HG03196 (cell line): ENCODE data around the gene ACBD6.

ENCODE experiments used
- ATAC-seq: cut with Tn5 transposase; IDR thresholded peaks from one replicate; pipeline ENCODE4 v1.9.1; 2021; ENCODE audit not compliant: unreplicated experiment

The ACBD6 gene

DNA sequence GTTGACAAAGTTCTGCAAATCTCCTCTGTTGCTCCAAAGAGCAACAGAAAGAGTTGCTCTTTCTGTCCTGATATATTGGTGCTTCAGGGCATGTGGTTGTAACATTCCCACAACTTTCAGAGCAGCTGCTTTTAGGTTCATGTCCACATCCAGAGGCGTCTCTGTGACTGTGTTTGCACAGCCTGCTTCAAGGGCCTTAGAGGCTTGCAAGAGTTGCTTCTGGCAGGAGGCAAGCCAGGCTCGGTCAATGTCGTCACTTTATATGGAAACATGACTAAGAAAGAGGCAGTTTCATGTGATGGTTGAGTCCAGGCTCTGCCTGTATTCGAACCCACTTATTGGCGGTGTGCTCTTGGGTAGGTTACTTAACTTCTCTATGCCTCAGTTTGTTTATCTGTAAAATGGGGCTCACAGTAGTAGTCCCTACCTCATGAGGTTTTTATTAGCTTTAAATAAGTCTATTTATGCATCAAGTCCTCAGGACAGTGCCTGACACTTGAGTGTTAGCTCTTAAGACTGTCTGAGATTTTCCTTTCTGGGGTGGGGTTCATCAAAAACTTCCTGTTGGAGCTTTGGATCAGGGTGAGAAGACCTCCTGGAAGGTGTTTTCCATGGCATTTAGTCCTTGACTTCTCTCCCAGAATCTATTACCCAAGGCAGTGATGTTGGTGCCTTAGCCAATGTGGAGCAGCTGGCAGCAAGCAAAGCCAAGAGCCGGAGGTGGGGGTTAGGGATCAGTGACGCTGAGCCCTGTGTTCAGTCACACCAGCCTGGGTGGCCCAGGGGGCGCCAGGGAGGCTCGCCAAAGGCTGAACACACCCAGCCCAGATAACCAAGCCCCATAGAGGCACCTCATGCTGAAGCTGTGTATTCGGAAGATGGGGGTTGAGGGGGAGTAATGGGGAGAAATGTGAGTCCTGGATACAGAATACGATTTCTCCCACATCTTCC is 253.4 kb downstream of the ACBD6 start:
- no peak for ATAC-seq

DNA sequence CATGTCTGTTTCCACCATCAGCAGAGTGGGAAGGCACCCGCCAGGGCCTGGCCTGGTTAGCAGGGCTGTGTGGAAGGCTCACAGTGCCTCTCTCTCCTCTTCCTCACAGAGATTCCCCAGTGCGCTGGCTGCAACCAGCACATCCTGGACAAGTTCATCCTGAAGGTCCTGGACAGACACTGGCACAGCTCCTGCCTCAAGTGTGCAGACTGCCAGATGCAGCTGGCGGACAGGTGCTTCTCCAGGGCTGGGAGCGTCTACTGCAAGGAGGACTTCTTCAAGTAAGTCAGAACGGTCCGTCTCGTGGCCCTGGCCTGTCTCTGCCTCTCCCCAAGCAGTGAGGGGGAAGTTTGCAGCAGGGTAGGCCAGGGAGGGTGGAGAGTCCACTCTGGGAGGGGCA is 254.2 kb downstream of the ACBD6 start:
- ATAC-seq: no peak

DNA sequence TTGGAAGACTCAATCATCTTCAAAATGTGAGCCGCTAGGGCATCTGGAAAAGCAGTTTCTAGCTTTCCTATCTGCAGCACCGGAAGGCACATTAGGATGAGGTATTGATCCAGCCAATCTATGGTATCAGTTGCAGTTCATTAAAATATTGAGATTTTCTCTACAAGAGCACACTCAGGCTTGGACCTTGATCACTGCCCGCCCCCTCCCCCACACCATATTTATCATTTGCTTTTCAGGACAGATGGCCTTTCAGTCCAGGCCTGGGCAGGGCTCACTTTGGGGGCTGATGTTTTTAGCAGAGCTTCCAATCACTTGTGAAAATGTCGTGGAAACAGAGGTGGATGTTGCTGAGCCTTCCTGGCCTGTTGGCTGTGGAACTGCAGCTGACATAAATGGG is 254.8 kb downstream of the ACBD6 start:
- no peak for ATAC-seq

DNA sequence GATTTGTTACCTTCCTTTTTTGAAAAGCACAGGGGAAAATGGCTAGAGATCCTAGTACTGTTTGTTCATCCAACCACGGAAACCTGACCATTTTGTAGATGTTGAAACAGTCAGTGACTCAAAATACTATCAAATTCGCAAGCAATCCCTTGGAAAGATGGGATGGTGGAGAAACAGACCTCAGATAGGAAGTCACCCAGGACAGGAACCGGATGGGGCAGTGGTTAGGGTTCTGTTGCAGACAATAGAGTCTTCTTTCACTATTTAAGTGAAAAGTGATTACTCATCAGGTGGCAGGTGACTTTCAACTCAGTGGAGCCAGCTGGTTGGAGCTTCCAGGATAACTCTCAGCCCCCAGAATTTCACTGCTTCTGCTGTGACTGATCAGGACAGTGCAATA is 255.3 kb downstream of the ACBD6 start:
- ATAC-seq: no peak

DNA sequence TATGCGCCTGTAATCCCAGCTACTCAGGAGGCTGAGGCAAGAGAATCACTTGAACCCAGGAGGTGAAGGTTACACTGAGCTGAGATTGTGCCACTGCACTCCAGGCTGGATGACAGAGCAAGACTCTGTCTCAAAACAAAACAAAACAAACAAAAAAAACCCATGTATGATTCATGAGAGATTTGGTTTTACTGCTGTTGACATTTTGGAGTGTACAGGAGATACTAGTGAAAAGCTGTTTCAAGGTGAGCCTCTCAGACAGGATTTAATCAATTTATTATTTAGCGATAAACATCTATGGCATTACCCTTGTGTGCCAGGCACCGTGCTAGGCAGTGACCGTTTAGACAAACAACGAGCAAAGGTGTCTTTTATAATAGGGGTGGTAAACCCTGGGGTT is 255.8 kb downstream of the ACBD6 start:
- no peak for ATAC-seq

DNA sequence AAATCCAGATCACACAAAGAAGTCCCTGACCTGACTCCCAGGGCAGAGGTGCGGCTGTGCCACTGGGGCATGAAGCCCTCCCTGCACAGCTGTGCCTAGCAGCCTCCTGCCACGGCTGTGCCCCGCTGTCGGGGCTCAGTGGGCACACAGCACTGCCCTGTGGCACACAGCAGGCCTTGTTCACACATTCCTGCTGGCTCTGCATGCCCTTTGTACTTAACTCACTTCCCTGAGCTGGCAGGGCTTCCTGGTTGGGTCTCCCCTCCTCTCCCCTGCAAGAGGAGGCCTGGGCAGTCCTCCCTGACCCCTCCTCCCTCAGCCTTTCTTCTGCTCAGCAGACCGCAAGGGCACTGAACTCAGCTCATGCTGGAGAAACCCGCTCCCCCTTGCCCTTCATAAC is 257.5 kb downstream of the ACBD6 start:
- no peak for ATAC-seq

DNA sequence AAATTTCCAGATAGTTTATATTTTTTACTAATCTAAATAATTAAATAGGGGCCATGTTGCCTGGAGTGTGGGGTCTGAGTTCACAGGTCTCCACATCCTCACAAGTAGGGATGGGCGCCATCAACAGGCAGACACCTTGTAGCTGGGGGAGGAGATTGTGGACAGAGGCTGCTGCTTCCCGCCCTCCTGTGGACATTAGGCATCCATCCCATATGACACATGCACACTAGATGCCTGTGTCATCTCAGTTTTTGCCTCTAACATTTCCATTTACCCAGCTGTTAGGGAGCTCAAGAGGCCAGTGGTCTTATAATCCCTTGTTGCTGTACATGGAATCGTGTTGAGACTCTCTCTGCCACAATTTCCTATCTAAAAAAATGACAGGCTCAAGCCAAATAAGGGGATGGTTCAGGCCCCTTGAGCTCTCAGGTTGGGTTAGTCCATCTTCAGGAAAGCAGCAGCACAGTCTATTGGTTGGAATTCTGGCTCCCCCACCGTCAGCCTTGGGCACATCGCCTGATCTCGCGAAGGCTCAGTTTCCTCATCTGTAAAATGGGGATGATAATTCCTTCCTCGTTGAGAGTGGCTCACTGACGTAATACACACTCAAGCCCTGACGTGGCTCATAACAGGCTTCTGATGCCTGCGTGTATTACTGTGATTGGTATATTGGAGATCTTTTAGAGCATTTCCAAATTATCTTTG is 258.7 kb downstream of the ACBD6 start:
- ATAC-seq: no peak

DNA sequence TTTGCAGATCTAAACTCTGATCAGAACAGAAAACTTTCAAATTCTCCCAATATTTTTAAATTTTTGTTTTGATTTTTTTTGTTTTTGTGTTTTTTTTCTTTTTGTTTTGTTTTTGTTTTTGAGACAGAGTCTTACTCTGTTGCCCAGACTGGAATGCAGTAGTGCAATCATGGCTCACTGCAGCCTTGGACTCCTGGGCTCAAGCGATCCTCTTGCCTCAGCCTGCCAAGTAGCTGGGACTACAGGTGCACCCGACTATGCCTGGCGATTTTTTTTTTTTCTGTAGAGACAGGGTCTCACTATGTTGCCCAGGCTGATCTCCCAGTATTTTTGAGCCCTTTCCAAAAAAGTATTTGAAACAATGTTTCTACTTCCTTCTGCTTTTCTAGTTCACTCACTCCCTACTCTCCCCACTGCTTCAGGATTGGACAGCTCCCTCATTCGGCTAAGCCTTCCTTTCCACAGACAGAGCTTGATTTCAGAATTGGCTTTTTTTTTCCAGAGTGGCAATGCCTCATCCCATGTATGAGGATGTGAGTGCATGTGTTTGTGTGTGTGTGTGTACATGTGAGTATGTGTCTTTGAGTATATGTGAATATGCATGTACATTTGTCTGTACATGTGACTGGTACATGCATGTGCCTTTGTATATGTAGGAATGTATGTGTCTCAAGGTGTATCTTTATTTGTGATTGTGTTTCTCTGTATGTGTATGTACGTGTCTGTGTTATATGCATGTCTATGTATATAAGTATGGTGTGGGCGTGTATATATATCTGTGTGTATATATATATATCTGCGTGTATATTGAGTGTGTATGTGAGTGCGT is 260.4 kb downstream of the ACBD6 start:
- ATAC-seq: no peak

DNA sequence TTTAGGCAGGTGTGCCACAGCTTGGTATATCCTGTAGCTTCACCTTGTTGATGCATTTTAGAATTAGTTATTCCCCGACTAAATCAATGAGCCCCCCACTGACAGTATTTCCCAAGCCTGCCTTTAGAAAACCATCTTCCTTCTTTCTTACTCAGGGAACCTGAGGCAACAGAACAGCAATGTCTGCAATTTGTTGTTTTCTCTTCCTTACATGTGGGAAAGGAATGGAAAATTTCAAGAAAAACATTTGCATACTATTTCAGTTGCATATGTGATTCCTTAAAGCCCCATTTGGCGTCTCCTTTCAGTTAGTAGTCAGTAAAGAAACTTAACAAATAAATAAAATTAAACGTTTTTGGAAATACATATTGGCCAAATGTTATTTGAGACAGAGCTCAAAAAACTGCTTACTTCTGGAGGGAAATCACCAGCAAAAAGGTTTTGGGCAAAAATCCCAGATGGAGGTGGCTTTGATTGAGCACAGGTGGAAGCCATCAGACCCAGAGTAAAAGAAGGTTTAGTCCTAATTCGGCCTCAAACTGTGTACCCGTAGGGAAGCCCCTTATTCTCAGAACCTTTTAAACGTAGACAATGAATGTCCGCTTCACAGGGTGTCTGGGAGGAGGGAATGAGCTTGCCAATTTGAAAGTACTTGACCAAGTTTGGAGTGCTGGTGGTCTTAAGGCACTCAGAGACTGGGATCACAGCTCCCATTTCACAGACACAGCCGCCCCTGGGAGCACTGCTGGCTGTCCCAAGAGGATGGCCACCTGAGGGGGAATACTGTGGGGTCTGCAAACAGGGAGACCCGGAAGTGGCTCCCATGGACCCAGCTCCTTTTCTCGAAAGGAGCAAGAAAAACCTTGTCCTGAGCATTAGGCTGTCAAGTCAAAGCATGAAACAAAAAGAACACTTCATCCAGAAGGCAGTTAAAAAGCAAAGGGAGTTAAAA is 263.0 kb downstream of the ACBD6 start:
- no peak for ATAC-seq

DNA sequence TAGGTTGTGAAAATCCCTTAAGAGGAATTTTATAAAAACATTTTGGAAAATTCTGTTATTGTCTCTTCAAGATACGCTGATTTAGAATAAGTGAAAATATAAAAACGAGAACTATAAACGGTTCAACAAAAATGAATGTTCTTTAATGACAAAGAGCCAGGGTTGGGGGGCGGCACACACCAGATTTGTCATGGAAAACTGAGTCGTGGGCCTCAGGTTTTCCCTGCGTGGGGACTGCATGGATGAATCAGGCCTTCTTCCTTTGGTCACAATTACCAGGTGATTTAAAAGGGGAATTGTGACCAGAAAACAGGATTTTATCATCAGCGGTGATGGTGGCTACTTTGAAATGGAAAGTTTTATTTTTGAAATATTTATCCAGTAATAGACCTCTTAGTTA is 263.7 kb downstream of the ACBD6 start:
- no peak for ATAC-seq
